Islet of Langerhans (tissue), 1 donor: ENCODE measurements around the gene JAZF1.
"Not testable (repeated sequence)": the region's sequence is repeated elsewhere in the genome, so short reads cannot be mapped to it uniquely, and the experiment has no call there.

Experiments used
- FAIRE-seq: peaks from one replicate; lab custom pipeline; 2011; peaks lifted over from hg19 to GRCh38; lab: Jason Lieb, UNC

JAZF1 gene

DNA sequence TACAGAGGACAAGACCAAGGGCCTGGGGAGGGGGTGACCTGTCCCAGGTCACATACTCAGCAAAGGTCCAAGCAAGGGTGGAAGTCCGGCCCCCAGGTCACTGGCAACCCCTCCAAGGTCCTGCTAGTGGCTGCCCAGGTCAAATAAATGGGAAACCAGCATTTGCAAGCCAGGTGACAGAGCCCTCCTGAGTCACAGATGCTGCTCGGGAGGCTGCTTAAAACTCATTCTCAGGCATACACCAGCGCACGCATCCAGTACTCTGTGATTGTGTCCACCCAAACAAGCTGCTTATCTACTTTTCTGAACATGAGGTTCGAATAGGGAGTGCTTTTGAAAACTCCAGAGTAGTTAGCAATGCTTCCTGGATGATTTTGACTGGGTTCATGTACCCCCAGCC, 310.0 kb downstream of the JAZF1 start:
- no peak for FAIRE-seq

GRCh38 chr7:27869056-27869455, 311.5 kb downstream of the JAZF1 start:
- FAIRE-seq, result no peak

DNA sequence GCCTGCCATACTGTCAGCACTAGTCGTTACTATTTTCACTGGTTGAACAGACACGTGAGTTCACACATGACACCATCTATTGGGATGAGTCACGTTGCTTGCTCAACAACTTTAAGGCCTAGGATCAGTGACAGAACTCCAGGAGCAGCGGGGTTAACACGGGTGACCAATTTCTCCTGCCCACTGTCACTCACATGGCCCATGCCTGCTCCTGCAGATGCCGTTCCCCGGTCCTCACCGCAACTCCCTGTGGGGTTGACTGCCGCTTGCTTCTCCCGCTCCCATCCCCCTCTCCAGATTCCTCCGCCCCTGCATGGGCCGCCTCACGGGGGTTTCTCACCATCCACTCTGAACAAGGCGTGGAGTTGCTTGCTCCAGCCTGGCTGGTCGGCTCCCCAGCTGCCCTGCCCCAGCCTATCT, 312.5 kb downstream of the JAZF1 start:
- no peak for FAIRE-seq

DNA sequence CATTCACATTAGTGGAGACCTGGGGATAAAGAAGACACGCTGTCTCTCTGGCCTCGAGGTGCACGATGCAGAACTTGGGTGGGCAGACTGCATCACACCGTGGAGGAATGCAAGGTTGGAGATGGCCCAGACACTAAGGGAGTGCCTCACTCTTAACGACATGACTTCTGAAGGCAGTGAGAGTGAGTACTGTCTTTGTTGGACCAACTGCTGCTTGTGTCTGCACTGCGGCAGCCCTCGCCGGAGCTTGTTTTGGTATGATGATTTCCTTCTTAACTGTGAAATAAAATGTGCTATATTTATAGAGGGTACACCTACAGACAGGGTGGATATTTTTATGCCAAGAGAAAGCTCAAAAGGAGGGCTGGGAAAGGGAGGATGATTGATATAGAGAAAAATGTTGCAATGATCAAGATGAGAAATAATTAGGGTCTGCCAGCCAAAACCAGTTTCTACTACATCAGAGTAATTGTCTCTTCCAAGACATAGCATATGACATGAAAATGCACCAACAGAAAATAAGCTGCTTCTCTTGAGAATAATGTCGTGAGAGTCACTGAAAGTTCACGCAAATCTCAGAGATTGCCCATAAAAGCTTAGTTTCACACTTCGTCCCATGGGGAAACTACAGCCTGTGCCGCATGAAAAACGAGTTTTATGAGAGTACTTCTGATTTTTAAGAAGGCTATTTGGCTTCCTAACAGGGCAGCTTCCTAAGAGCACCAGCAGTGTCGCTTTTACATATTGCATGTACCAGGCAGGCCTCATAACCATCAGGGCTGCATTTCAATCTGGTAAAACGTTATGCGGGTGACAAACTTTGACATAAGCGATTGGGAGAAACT, 313.5 kb downstream of the JAZF1 start:
- no peak for FAIRE-seq

GRCh38 chr7:27866256-27866655, 314.3 kb downstream of the JAZF1 start:
- no peak for FAIRE-seq

DNA sequence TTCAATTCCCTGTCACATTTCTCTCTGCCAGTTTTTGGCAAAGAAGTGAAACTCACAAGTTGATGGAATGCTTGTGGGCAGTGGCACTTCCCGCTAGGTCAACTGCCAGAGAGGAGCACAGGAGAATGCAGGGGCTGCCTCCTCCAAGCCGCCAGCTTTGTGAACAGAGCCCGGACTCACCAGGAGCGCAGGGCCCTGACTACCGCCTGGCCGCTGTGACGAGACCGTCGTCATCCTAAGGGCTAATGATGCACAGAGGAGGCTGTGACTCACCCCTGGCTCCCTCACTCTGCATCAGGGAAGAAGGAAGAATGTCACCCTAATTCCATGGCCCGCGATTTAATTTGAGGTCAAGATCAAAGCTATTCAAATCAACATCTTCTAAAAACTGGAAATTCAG, 316.7 kb downstream of the JAZF1 start:
- FAIRE-seq, result no peak

DNA sequence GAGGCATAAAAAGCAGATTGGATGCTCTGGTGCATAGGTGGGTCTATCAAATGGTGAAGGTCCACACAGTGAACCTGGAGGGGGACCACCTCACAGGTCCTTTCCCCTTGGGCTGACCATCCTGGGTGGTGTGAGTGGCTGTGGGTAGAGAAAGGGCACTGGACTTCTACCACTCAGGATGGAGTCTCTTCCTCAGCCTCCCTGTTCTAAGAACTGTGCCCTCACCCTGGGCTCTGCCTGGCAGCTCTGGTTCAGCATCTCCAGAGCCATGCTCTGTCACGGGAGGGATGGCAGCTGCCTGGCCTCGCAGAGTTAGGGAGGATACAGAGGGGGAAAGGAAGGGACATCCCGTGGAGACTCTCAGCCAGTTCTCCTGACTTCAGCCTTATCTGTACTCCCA, 318.8 kb downstream of the JAZF1 start:
- no peak for FAIRE-seq

- FAIRE-seq, result no peak
These were observed 319.8 kb downstream of the JAZF1 start for GRCh38 chr7:27860800-27861199.

- not testable (repeated sequence) for FAIRE-seq
These were observed 323.7 kb downstream of the JAZF1 start for GRCh38 chr7:27856703-27857485.

GRCh38 chr7:27850531-27850930, 330.1 kb downstream of the JAZF1 start:
- no peak for FAIRE-seq

DNA sequence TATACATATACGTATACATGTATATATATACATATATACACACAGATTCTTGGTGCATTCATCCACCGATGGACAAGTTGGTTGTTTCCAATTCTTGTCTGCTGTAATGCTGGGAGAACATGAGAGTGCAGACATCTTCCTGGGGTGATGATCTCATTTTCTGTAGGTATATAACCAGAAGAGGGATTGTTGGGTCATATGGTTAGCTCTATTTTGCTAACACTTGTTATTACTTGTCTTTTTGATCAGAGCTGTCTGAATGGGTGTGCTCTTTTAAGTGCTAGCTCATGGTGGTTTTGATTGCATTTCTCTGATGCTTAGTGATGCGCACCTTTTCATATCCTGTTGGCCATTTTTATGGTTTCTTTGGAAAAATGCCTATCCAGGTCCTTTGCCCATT, 334.2 kb downstream of the JAZF1 start:
- no peak for FAIRE-seq

- no peak for FAIRE-seq
These were observed 336.9 kb downstream of the JAZF1 start for GRCh38 chr7:27843584-27844305.

DNA sequence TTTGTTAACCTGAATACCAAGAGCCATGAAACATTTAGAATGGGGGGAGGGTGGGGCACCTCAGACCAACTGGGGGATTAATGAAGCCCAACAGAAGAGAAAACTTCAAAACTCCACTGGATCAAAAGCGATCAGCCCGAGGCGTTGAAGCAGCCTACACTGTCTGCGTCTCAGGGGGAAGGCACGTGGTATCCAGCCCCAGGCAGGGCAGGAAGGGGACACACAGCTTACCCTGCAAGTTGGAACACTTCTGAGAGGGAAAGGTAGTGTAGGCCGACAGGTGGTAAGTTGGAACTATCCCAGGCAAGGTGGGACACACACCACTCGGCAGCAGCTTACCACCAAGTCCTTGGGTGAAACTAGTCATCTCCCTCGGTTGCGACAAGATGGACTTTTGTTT, 337.7 kb downstream of the JAZF1 start:
- no peak for FAIRE-seq

- no peak for FAIRE-seq
These were observed 338.4 kb downstream of the JAZF1 start for GRCh38 chr7:27842094-27842692.

GRCh38 chr7:27840760-27841364, 339.7 kb downstream of the JAZF1 start:
- FAIRE-seq, result no peak

GRCh38 chr7:27840313-27840712, 340.3 kb downstream of the JAZF1 start:
- FAIRE-seq, result no peak

GRCh38 chr7:27839099-27839498, 341.5 kb downstream of the JAZF1 start:
- no peak for FAIRE-seq

DNA sequence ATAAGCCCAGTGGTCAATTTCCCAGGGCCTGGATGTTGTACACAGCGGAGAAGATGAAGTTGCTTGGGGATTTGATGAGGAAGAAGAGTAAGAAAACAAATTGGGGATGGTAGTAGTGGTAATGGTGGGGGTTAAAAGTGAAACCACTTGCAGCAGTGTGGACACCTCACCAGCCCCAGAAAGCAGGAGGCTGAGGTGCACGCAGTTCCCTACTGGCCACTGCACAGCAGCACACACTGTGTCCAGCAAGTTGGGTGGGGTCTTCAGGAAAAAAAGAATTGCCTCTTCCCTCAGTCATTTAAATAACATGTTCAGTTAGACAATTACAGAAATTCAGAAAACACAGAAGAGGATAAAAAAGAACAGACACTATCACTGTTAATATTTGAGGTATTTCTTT, 344.1 kb downstream of the JAZF1 start:
- FAIRE-seq, result no peak

DNA sequence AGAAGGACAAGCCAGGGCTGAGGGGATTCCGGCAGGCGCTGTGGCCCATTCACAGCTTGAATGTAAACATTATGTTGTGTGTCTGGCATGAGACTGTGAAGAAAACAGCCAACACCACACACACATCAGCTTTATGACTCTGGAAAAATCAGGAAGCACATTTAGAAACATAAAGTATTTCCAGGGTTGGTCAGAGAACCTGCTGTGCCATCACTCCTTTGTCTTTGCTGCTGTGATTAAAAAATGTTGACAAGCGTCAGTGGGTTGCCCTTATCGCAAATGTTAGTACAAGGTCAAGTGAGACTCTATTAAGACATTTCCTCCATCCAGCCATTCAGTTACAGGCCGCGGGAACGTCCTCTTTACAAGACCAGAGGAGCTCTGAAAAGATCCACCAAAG, 345.2 kb downstream of the JAZF1 start:
- no peak for FAIRE-seq

DNA sequence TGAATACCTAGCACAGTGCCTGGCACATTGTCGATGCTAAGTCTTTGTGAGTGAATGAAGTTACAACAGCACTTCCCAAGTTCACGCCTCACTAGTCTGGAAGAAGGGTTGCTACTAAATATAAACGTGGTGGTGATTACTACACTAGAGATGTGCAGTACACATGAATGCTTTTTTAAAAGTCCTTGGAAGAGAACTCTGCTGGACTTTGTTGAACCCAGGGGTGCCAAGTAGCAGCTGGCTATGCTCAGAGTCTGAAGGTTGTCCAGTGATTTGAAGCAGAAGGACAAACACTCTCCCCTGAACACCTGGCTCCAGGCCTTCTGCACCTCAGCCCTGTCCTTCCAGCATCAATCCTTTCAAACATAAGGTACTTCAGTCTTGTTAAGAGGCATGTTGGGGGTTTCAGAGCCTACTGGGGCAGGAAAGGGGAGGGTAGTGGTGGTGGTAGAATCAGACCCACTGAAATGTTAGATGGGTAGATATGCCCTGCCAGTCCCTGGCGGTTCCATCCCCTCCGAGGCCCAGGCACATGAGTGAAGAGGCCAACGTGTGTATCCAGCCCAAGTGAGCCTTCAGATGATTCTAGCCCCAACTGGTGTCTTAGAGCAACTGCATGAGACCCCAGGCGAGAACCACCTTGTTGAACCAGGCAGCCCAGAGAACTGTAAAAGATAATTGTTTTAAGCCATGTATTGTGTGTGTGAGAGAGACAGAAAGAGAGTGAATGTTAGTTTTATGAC, 346.2 kb downstream of the JAZF1 start:
- no peak for FAIRE-seq

DNA sequence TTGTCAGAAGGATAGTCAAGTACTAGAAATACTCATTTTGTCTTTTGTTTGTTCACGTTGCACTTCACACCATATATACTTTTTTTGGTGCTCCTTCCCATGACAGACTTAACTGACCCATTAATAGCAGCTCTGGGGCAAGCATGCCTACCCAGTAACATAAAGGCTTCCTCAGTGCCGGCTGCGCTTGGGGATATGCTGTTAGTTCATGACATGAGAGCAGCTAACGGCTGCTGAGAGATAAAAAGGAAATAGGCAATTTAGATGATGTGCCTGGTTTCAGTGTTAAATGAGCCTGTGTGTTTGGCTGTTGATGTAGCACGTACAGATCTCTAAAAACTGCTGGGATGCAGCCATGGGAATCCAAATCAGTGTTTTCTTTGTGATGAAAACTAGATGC, 354.2 kb downstream of the JAZF1 start:
- no peak for FAIRE-seq
